Vein endothelial cell (primary cell): ENCODE measurements around the gene AKR1D1. TPM values are rescaled to one million over a fixed set of nuclear protein-coding genes. Genes with fewer than 3 reads are reported as not detected.

Source experiments
- small RNA-seq: library from RNA; depleted of rRNA; stranded (forward); fragments of <200 nt; gene quantifications from one replicate; pipeline ENCODE3, GENCODE V24; 2012
- total RNA-seq: library from RNA; depleted of rRNA; stranded (reverse); fragments of >200 nt; gene quantifications from 2 replicates; pipeline ENCODE4 v1.2.3, GENCODE V29; 2012

Gene AKR1D1
- not detected in 2 replicates for total RNA-seq

GRCh38 chr7:138076196-138076595, at the start of gene AKR1D1:
Gene AKR1D1 (plus strand): TSS chr7:138076459. CDS start chr7:138076519, 60 bp downstream.

Small RNA genes within 50 kb of the gene (small RNA-seq; reads per million reads assigned to genes)
- gene AC024082.2 (not detected), gene RN7SKP223 (not detected)

Other genes with a start within 250 kb of the AKR1D1 start
- 1.3 and 1.8 TPM in 2 replicates for gene DGKI, start 229.5 kb upstream of the AKR1D1 start, total RNA-seq
- gene CREB3L2, start 74.4 kb upstream of the AKR1D1 start, total RNA-seq: 29.9 and 30.4 TPM in 2 replicates